GM18858 (cell line): ENCODE measurements around the gene PAX9.

ENCODE experiments used
- ATAC-seq: cut with Tn5 transposase; IDR thresholded peaks from one replicate; pipeline ENCODE4 v1.9.1; 2021; ENCODE audit not compliant: unreplicated experiment

The PAX9 gene

DNA sequence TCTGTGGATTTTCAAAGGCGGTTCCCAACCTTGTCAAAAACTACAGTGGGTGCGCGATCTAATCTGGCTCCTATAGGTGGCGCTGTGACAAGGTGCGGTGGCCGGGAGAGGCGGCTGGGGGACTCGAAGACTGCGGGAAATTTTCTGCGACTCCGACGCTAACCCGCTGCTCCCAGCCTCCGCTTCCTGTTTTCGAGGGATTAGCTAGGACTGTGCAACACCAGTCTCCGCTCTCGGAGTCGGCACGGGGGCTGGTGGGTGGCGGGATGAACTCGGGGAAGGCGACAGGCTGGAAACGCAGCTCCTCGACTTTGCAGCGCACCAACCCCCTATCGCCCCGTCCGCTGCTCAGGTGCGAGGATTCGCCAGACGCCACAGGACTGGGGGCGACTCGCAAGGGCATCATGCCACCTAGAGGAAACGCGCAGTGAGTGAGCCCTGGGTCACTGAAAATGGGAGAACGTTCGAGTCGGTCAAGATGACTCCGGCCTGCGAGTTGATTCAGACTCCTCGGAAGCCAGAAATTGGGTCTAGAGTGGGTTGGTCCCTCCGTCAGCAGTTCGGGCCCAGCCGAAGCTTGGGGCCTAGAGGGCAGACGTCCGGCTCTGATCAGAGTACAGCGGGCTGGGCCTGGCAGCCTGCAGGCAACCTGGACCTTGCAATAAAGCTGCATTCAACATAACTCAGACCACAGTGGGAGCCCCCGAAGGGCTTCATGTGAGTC, 5.5 kb upstream of the PAX9 start:
- ATAC-seq: no peak

DNA sequence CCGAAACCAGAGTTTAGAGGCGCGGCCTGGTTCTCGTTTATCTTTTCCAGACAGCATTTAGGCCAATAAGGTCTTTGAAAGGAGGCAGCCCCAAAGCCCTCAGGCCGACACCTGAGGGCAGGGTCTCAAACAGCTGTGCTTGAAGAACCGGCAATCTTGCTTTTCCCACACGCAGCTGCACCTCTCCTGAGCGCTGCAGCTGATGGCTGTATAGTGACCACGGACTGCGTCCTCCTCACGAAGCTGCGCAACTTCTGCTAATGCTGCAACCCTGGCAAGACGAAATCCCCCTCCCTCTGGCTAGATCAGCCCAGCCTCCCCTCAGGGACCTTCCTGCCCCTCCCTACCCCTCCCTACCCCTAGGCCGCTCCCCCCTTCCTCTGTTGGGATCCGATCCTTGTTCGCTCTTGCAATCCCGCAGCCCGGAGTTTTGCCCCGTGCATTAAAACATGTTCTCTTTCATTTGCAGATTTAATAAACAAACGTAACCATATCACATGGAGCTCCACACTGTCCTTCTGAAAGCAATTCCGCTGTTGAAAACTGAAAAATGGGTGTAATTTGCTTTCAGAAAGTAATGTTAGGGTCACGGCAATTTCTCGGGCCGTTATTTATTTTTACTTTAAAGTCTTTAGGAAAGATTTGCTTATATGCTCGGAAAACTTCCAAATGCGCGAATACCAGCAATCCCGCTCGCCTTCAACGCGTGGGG, 4.8 kb upstream of the PAX9 start:
- ATAC-seq: no peak

DNA sequence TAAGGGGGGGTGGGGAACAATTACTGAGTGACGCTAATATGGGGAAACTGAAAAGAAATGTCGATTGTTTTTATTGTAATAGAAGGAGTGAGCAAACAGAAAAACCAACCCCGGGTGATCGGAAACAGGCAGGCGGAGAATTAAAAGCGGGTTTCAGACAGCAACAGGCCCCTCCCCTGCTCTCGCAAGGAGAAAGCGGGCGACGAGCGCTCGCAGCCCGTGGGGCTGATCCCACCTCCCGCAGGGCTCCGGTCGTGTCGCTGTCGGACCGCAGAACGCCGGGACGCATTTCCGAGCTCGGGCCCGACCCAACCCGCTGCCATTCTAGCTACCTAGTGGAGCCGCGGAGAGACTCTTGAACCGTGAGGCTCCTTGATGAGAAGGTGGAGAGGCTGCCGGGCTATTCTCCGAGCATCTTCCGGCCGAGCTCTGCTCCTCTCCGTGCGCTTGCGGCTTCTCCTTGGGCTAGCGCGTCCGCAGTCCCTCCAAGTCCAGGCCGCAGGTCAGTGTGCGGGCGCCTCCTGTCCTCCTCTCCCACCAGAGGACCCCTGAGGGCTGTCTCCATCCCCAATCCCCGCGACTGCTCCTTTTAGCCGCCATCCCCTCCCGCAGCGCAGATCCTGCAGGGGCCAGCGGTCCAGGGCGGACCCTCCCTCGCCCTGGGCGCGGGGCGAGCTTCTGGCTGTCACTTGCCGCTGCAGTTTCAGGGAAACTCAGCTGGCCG, 4.1 kb upstream of the PAX9 start:
- no peak for ATAC-seq

GRCh38 chr14:36658123-36659009, 3.3 kb upstream of the PAX9 start:
- ATAC-seq: no peak

DNA sequence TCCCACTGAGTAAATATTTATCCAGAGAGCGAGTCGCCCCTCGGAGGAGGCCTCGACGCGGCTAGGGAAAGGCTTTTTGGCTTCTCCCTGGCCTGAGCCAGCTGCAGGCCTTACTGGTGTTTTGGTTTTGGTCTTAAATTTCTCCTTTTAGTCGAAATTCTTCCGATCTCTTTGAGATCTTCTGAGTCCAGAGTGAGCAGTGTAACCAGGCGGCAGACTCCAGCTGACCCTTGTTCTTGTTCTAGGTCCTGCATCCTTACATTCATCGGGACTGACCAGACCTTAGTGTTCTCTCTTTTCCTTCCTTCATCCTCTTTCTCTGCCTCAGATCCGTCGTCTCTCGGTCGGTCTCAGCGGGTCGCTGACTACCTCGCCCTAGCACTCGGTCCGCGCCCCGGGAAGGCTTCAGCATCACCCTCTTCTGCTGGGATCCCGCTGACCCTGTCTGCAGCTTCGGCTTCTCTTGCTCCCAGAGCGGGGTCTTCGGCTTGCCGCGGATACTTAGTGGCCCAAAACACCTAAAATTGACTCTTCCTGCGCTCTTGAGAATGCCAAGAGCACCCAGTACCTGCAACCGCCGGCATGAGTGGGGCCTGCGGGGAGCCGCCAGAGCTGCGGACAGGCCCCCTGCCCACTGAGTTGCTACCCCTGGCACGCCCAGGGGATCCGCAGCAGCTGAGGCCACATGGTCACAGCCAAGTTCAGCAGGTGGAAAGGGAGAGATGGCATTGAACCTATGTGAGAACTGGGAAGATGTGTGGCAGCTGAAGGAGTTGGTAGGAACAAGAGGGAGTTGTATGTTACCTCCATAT, 2.4 kb upstream of the PAX9 start:
- no peak for ATAC-seq

GRCh38 chr14:36659822-36660735, 1.6 kb upstream of the PAX9 start:
- ATAC-seq: no peak

DNA sequence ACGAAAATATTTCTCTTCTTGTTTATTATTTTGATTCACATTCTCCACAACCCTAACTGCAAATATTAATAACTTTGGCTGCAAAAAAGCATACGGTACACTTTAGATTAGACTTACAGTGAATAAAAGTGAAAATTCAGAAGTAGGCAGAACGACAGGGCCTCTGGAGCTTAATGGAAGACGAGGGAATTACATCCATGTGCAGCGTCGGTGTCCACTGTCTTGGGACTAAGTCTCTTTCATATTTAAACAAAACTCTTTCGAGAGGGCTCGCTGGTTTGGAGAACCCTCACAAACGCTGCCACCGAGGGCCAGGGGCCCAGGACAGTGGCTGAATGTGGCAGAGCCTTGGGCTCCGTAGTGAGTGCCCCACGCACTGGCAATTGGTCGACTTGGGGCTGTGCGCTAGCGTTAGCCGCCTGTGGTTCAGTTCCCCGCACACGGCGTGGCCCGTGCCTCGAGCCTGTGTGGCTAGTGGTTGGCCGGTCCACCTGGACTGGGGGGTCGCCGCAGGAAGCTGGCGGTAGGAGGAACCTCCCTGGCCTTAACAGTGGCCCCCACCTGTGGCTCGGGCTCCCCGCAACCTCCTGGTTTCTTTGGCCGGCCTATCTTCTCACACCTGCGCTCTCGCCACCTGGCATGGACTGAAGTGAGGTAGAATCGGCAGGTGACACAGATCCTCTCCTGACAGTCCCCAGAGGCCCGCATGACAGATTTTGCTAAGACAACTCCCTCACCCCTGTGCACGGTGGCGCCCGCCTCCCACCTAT, 739 bp upstream of the PAX9 start:
- no peak for ATAC-seq

DNA sequence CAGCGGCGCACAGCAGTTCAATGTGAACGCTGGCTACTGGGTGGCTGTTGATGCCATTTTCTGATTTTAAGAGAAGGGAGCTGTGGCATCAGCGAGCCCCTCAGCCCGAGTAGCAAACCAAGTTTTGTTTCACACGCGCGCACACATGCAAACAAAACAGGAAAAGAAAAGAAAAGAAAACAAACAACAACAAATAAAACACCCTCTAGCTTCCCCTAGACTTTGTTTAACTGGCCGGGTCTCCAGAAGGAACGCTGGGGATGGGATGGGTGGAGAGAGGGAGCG, 540 bp downstream of the PAX9 start:
- ATAC-seq: no peak

DNA sequence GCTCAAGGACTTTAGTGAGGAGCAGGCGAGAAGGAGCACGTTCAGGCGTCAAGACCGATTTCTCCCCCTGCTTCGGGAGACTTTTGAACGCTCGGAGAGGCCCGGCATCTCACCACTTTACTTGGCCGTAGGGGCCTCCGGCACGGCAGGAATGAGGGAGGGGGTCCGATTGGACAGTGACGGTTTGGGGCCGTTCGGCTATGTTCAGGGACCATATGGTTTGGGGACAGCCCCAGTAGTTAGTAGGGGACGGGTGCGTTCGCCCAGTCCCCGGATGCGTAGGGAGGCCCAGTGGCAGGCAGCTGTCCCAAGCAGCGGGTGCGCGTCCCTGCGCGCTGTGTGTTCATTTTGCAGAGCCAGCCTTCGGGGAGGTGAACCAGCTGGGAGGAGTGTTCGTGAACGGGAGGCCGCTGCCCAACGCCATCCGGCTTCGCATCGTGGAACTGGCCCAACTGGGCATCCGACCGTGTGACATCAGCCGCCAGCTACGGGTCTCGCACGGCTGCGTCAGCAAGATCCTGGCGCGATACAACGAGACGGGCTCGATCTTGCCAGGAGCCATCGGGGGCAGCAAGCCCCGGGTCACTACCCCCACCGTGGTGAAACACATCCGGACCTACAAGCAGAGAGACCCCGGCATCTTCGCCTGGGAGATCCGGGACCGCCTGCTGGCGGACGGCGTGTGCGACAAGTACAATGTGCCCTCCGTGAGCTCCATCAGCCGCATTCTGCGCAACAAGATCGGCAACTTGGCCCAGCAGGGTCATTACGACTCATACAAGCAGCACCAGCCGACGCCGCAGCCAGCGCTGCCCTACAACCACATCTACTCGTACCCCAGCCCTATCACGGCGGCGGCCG, 1.1 kb downstream of the PAX9 start:
- ATAC-seq: no peak

- no peak for ATAC-seq
These were observed 2.0 kb downstream of the PAX9 start for GRCh38 chr14:36663404-36664321.

GRCh38 chr14:36664322-36665193, 2.9 kb downstream of the PAX9 start:
- ATAC-seq: no peak

DNA sequence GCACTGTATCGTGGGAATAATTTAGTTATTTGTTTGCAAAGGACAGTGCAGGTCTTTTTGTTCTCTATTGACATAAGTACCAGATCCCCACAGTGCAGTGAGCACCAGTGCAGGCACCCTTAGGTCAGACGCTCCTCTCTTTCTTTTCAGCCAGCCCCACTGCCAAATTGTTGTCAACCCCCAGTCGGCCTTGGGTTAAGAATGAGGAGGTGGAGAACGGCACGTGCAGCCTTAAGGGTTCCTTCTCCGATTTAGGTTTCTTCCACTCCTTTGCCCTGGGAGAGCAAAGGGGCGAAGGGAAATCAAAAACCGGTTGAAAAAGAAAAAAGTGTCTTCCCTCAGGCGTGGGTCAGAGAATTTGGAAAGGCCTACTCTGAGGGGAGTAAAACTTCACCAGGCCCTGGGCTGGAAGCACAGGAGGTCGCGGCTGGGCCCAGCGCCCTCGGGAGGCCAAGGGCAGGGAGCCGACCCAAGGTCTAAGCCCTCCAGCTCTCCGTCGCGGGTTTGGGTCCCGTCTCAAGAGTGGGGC, 4.3 kb downstream of the PAX9 start:
- ATAC-seq: no peak

DNA sequence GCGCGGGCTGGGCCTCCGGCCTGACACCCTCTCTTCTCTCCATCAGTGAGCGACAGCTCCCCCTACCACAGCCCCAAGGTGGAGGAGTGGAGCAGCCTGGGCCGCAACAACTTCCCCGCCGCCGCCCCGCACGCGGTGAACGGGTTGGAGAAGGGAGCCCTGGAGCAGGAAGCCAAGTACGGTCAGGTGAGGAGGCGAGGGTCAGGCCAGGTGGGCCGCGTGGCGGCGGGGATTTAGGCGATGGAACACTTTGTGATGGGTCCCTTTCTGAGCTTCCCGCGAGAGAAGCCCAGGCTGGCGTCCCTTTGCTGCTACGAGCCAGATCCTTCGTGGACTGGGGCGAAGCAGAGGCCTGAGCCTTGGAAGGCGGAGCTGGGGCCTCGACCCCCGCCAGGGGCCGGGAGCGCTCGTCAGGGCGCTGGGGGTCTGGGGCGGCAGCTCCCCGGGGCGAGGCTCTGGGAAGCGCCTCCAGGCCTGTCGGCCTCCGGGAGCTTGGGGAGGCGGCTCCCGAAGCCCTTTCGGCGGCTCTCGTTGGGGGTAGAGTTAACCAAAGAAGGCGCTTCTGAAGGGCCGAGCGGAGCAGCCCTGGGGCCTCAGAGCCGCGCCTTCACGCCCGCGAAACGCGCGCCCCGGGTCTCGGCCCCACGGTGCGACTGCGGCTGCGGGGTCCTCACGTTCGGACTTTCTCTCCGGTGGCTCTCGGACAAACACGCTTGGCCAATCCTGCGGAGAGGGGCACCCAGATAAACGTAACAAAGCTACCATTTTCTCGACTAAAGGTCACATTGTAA, 5.0 kb downstream of the PAX9 start:
- no peak for ATAC-seq

- ATAC-seq: no peak
These were observed 6.0 kb downstream of the PAX9 start for GRCh38 chr14:36667679-36668078.

DNA sequence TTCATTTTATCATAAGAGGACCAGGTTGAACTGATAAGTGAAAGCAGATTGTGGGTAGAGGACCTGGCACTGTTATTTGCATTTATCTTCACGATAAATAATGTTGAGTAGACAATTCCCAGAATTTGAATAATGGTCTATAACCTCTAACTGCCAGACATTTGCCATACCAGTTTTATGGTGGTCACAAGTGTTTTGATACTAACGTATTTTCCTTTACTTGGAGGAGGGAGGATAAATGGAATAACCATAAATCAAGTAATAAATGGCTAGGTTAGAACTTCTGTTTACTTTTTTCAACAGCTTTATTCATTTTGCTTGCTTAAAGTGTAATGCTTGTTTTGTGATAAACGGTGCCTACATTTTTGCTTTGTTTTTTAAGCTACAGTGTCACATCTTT, 9.5 kb downstream of the PAX9 start:
- ATAC-seq: no peak
